Neural cell (in vitro differentiated cells): ENCODE results near the gene PRSS33.

ENCODE experiments used
- CTCF ChIP-seq: fragments of 450-650 bp; IDR thresholded peaks from 2 replicates; pipeline ENCODE4 v1.5.1; 2014; ENCODE audit warnings: antibody characterized with exemption, mild to moderate bottlenecking, moderate library complexity; ENCODE audit not compliant: poor library complexity, severe bottlenecking
- EP300 ChIP-seq: fragments of 450-650 bp; conservative IDR thresholded peaks from 2 replicates; pipeline ENCODE4 v1.6.1; 2014; ENCODE audit warnings: antibody characterized with exemption, mild to moderate bottlenecking, moderate library complexity; ENCODE audit not compliant: poor library complexity, severe bottlenecking
- EZH2 ChIP-seq: fragments of 200-600, 300-800 bp; shearing (Covaris generic), sonication (generic); IDR thresholded peaks from 2 replicates; pipeline ENCODE4 v1.6.1; 2014; ENCODE audit warnings: antibody characterized with exemption, low read length, borderline replicate concordance, mild to moderate bottlenecking; ENCODE audit not compliant: insufficient read depth, poor library complexity, severe bottlenecking
- MXI1 ChIP-seq: fragments of 450-650 bp; conservative IDR thresholded peaks from 2 replicates; pipeline ENCODE4 v1.6.1; 2014; ENCODE audit warnings: antibody characterized with exemption, mild to moderate bottlenecking; ENCODE audit not compliant: poor library complexity, severe bottlenecking
- POLR2AphosphoS5 ChIP-seq: IDR thresholded peaks from 2 replicates; pipeline ENCODE4 v1.6.1; 2012
- RAD21 ChIP-seq: fragments of 450-650 bp; conservative IDR thresholded peaks from 2 replicates; pipeline ENCODE4 v1.6.1; 2014; ENCODE audit warnings: antibody characterized with exemption, mild to moderate bottlenecking, moderate library complexity
- REST ChIP-seq: IDR thresholded peaks from 2 replicates; pipeline ENCODE4 v1.6.1; 2012; ENCODE audit warnings: borderline replicate concordance
- SMC3 ChIP-seq: fragments of 450-650 bp; conservative IDR thresholded peaks from 2 replicates; pipeline ENCODE4 v1.6.1; 2014; ENCODE audit warnings: antibody characterized with exemption, mild to moderate bottlenecking, moderate library complexity; ENCODE audit not compliant: poor library complexity
- TAF1 ChIP-seq: IDR thresholded peaks from 2 replicates; pipeline ENCODE4 v1.6.1; 2012; ENCODE audit warnings: low read depth

- TF ChIP-seq CTCF (no peak), REST (no peak), POLR2AphosphoS5 (no peak), EP300 (no peak), SMC3 (no peak), TAF1 (no peak), EZH2 (no peak), RAD21 (no peak), MXI1 (no peak)
Measured at GRCh38 chr16:2741168-2741567, 46.2 kb downstream of the PRSS33 start.
